GM12801 (cell line): ENCODE measurements around the gene HIC1.

Experiments used
- TF ChIP-seq, protein P1 (sequence below): IDR thresholded peaks from one replicate; pipeline ENCODE4 v1.5.1; 2011; ENCODE audit warnings: control low read depth; ENCODE audit not compliant: insufficient read length; ENCODE audit errors: extremely low read depth

Gene HIC1

DNA sequence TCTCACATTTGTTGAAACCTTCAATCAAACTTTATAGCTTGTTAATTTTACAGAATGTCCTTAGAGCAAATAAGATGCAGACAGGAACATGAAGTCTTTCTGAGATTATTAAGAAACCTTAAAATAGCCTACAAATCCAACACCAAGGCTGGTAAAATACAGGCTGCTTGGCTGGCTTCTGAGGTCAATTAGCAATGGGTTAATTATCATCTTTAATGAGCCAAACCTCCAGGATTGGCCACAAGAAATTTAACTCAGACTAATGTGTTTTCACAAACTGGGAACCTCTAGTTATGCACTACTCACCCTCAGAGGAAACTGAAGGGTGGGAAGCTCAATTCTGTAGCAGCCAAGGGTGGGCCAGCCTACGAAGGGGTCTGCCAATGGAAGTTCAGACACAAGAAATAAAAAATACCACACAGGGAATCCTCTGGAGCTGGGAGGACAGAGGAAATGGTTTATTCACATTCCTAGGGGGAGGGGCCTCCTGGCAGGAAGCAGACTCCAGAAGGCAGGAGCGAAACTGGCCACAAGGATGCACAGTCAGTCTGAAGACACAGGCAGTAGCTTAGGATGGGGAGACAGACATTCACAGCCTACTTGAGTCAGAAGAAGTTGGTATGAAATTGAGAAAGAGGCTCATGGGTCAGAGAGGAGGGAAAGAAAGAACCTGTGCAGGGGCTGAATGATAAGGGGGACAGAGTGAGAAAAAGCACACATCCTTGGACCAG, 36.1 kb downstream of the HIC1 start:
- TF ChIP-seq, protein P1, sequence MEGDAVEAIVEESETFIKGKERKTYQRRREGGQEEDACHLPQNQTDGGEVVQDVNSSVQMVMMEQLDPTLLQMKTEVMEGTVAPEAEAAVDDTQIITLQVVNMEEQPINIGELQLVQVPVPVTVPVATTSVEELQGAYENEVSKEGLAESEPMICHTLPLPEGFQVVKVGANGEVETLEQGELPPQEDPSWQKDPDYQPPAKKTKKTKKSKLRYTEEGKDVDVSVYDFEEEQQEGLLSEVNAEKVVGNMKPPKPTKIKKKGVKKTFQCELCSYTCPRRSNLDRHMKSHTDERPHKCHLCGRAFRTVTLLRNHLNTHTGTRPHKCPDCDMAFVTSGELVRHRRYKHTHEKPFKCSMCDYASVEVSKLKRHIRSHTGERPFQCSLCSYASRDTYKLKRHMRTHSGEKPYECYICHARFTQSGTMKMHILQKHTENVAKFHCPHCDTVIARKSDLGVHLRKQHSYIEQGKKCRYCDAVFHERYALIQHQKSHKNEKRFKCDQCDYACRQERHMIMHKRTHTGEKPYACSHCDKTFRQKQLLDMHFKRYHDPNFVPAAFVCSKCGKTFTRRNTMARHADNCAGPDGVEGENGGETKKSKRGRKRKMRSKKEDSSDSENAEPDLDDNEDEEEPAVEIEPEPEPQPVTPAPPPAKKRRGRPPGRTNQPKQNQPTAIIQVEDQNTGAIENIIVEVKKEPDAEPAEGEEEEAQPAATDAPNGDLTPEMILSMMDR: no peak

DNA sequence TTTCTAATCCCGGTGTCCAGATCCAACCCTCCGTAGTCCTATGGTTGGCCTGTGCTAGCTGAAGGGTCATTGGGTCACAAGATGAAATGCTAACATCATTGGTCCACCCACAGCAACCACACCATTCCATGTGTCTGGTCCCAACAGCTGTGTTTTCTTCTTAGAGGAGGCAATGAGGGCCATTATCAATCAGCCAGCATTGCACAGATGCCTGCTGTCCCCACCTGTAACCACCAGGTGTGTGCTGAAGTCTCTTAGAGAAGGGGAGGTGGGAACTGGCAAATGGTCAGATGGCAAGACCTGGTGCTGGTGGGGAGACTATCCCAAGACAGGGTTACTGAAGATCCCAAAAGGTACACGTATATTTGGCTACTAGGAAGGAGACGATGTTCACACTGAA, 37.4 kb downstream of the HIC1 start:
- TF ChIP-seq, protein P1: no peak

DNA sequence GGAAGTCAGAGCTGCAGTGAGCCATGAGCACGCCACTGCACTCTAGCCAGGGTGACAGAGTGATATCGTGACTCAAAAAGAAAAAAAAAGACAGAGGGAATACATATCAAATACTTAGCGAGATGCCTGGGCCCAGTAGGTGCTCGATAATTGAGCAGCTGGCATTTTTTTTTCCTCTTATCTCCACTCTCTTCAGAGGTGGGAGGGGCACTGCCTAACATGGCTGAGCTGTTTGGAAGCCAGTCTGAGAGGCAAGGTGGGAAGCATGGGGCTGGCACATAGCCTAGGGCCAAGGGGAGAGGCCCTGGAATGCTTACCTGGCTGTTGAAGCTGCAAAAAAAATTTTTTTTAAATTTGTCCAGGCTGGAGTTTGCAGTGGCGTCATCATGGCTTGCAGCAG, 38.4 kb downstream of the HIC1 start:
- TF ChIP-seq, protein P1: no peak

DNA sequence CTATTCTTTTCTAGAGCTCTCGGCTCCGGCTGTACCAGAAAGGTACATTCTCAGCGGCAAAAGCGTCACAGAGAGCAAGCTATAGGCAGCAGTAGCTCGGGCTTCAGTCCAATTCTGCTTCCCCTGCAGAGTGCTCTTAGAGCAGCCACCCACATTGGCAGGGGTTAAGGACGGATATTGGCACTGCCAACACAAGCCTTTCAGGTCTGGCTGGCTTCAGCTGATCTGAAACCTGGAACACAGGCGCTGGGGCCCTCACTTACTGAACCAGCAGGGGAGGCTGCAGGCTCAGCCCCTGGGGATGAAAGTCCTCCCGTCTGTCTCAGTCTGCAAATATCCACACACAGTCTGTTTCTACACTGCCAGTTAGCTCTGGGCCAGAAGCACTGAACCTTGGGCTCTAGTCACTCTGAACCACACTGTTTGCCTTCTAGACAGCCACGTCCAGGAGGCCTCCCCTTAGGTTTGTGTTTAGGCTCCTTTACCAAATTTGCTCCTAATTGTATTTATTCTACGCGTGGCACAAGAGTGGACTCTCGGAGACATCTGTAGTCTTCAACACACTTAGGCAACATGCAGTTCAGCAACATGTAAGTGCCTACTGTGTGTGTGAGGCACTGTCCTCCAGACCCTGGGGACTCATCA, 40.1 kb downstream of the HIC1 start:
- TF ChIP-seq, protein P1: no peak

DNA sequence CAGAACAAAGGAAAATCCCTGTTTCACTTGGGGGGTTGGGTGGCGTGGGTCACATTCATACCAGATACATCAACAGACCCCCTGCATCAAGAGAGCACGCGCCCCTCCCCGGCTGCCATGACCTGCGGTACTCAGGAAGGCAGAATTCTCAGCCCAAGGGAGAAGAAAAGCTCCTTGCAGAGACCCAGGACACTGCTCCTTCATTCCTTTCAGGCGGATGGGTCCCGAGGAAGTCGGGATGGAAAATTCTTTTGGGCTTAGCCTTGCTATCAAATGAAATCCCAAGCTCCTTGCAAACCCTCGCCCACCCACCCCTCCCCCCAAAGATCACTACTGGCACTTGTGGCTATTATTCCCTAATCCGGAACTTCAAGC, 40.6 kb downstream of the HIC1 start:
- TF ChIP-seq, protein P1: no peak

DNA sequence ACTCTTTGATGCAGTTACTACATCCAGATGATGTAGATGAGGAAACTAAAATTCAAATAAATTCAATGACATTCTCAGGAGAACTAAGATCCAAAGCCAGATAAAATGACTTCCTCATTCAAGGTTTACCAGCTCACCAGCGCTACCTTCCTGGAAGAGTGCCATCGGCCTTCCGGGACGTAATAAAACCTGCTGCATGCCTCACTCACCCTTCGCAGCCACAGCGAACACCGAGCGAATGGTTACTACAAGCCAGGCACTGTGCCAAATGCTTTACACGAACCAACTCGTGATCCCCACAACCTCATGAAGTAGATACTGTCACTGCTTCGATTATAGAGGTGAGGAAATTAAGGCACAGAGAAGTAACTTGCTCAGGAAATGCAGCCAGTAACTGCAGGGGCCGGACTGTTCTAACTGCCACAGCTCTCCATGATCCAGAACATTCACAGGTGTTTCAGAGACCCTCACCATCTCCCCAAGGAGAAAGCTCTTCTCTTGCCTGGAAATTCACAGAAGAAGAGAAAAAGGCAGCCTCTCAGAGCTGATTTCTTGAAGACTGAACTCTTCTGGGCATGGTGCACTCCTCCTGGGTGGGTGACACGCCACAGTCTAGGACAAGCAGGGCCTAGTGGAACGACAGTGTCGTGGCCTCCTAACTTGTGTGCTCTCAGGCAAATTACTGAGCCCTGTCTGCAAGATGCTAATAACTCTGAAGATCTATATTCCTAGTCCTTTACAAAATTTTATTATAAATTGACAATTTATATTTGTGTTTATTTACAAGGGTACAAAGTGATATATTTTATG, 46.8 kb downstream of the HIC1 start:
- TF ChIP-seq, protein P1: no peak
